Measurements from ENCODE around the gene AMPH. TPM values are rescaled to one million over a fixed set of nuclear protein-coding genes. Genes with fewer than 3 reads are reported as not detected.

The AMPH gene
- polyA plus RNA-seq, 1 donor (not counting 4 experiments of a cell fraction or from before 2014, with no cell fraction given) = not detected

DNA sequence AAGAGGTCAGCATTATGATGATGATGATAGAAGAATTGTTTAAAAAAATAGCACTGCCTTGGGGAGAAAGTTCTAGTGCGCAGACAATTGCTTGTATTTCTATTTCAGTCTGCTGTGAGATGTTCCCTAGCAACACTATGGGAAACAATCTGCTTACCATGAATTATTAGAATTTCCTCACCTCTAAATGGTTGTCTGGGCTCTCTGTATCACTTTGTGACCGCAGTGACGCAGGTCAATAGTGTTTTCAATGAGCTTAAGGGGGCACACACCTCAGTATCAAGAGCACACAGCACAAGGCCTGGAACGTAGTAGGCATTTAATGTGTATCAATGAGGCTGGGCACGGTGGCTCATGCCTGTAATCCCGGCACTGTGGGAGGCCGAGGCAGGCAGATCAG, 258.9 kb downstream of the AMPH start:
- H3K9ac ChIP-seq (ENCODE audit: control insufficient read depth, extremely low read depth, insufficient read depth, low read length) = no peak overlapping the region
- no peak overlapping the region for H3K4me3 ChIP-seq (ENCODE audit: control insufficient read depth in 2 of 3, extremely low read depth in 1 of 3, insufficient read depth in 2 of 3, low read depth in 1 of 3, low read length in 3 of 3)
- no peak overlapping the region for H2AFZ ChIP-seq (ENCODE audit: control insufficient read depth, low read length)
- no peaks in the 10 kb centered on the region for H3K9me3 ChIP-seq (ENCODE audit: control insufficient read depth, low read depth, low read length)
- H3K36me3 ChIP-seq (ENCODE audit: control insufficient read depth in 2 of 2, extremely low read depth in 1 of 2, insufficient read depth in 2 of 2, low read length in 2 of 2) = no peaks in the 10 kb centered on the region
- dilution Hi-C loops (cut with MboI; ENCODE audit: extremely low pct_ligation_motif_present, low sequenced_read_pairs) = no loop called here
- H3K4me2 ChIP-seq (ENCODE audit: control insufficient read depth, extremely low read depth, insufficient read depth, low read depth, low read length) = no peak overlapping the region
- H4K20me1 ChIP-seq (ENCODE audit: control insufficient read depth, extremely low read depth, insufficient read depth, low read length) = no peaks in the 10 kb centered on the region
- H3K27ac ChIP-seq (ENCODE audit: control insufficient read depth, insufficient read depth, low read length) = no peak overlapping the region
- FAIRE-seq (no peak), DNase-seq (ENCODE audit: low read depth, low spot score) (no peak)
- no peaks in the 10 kb centered on the region for H3K27me3 ChIP-seq (ENCODE audit: control insufficient read depth, extremely low read depth, insufficient read depth, low read length)
- no peak for TF ChIP-seq EZH2 (IDR thresholded peaks at IDR 0.05; ENCODE audit: low read length)
- TF ChIP-seq, protein P1, sequence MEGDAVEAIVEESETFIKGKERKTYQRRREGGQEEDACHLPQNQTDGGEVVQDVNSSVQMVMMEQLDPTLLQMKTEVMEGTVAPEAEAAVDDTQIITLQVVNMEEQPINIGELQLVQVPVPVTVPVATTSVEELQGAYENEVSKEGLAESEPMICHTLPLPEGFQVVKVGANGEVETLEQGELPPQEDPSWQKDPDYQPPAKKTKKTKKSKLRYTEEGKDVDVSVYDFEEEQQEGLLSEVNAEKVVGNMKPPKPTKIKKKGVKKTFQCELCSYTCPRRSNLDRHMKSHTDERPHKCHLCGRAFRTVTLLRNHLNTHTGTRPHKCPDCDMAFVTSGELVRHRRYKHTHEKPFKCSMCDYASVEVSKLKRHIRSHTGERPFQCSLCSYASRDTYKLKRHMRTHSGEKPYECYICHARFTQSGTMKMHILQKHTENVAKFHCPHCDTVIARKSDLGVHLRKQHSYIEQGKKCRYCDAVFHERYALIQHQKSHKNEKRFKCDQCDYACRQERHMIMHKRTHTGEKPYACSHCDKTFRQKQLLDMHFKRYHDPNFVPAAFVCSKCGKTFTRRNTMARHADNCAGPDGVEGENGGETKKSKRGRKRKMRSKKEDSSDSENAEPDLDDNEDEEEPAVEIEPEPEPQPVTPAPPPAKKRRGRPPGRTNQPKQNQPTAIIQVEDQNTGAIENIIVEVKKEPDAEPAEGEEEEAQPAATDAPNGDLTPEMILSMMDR (optimal IDR thresholded peaks at IDR 0.05 in 1 of 3, IDR thresholded peaks at IDR 0.05 in 1 of 3, conservative IDR thresholded peaks at IDR 0.05 in 1 of 3; ENCODE audit: extremely low read depth in 1 of 3, insufficient read depth in 2 of 3, low read length in 3 of 3) = no peak
- no peaks in the 10 kb centered on the region for H3K9me1 ChIP-seq (ENCODE audit: control insufficient read depth, extremely low read depth, insufficient read depth, low read length)
- H3K4me1 ChIP-seq (ENCODE audit: control insufficient read depth, extremely low read depth, insufficient read depth, low read length) = no peaks in the 10 kb centered on the region
- no peaks in the 10 kb centered on the region for H3K79me2 ChIP-seq (ENCODE audit: control insufficient read depth, insufficient read depth, low read length)

DNA sequence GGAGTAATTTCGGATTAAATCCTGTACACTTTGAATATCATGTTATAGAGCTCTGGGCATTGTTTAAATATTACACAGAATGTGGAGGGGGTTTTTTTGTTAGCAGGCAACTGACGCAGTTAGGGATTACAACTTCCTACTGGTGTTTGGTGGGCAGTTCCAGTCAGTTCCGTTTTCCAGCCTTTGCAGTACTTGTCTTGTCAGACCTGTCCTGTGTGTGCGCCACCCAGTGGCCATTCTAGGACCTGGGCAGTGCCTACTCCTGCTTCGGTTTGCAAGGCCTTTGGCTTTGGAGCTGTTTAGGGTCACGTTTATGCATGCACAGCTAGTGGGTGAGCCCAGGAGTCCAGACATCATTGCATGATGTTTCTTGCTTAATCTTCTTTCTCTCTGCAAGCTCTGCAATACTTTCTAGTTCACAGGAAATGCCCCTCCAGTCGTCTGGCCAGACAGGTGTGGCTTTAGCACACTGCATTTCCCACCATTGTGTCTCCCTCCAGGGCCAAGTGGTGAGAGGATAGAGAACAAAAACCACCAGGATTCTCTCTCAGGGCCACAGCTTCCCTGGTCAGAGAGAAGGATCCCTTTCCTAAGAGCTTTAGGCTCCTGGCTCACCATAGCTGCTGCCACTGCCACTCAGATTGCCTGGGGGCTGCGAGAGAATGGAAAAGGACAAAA, 261.2 kb downstream of the AMPH start:
- FAIRE-seq (no peak), DNase-seq (ENCODE audit: low read depth, low spot score) (peak; percentile 35)
- Histone ChIP-seq H3K9ac (ENCODE audit: control insufficient read depth, extremely low read depth, insufficient read depth, low read length) (no peak overlapping the region), H3K27ac (ENCODE audit: control insufficient read depth, insufficient read depth, low read length) (no peak overlapping the region), H3K4me3 (ENCODE audit: control insufficient read depth in 2 of 3, extremely low read depth in 1 of 3, insufficient read depth in 2 of 3, low read depth in 1 of 3, low read length in 3 of 3) (no peak overlapping the region), H3K4me2 (ENCODE audit: control insufficient read depth, extremely low read depth, insufficient read depth, low read depth, low read length) (no peak overlapping the region), H3K4me1 (ENCODE audit: control insufficient read depth, extremely low read depth, insufficient read depth, low read length) (no peaks in the 10 kb centered on the region), H3K36me3 (ENCODE audit: control insufficient read depth in 2 of 2, extremely low read depth in 1 of 2, insufficient read depth in 2 of 2, low read length in 2 of 2) (no peaks in the 10 kb centered on the region), H3K9me1 (ENCODE audit: control insufficient read depth, extremely low read depth, insufficient read depth, low read length) (no peaks in the 10 kb centered on the region), H4K20me1 (ENCODE audit: control insufficient read depth, extremely low read depth, insufficient read depth, low read length) (no peaks in the 10 kb centered on the region), H2AFZ (ENCODE audit: control insufficient read depth, low read length) (no peak overlapping the region), H3K79me2 (ENCODE audit: control insufficient read depth, insufficient read depth, low read length) (no peaks in the 10 kb centered on the region), H3K27me3 (ENCODE audit: control insufficient read depth, extremely low read depth, insufficient read depth, low read length) (no peaks in the 10 kb centered on the region), H3K9me3 (ENCODE audit: control insufficient read depth, low read depth, low read length) (no peaks in the 10 kb centered on the region)
- TF ChIP-seq EZH2 (IDR thresholded peaks at IDR 0.05; ENCODE audit: low read length) = no peak
- TF ChIP-seq, protein P1 (optimal IDR thresholded peaks at IDR 0.05 in 1 of 3, IDR thresholded peaks at IDR 0.05 in 1 of 3, conservative IDR thresholded peaks at IDR 0.05 in 1 of 3; ENCODE audit: extremely low read depth in 1 of 3, insufficient read depth in 2 of 3, low read length in 3 of 3) = peak; percentile 79 to 81 (median 80)
- dilution Hi-C loops (cut with MboI; ENCODE audit: extremely low pct_ligation_motif_present, low sequenced_read_pairs) = no loop called here
